ENCODE measurements around the gene LYRM4. TPM values are rescaled to one million over a fixed set of nuclear protein-coding genes. Genes with fewer than 3 reads are reported as not detected.
A peak's percentile ranks its signal among the peaks of the same experiment; 100 is the strongest.

The LYRM4 gene
- total and polyA plus RNA-seq, 9 of the 15 experiments (the other 6 are each of a cell fraction or from before 2014, with no cell fraction given) = 24.2 to 69.4 (median 41.8) TPM

DNA sequence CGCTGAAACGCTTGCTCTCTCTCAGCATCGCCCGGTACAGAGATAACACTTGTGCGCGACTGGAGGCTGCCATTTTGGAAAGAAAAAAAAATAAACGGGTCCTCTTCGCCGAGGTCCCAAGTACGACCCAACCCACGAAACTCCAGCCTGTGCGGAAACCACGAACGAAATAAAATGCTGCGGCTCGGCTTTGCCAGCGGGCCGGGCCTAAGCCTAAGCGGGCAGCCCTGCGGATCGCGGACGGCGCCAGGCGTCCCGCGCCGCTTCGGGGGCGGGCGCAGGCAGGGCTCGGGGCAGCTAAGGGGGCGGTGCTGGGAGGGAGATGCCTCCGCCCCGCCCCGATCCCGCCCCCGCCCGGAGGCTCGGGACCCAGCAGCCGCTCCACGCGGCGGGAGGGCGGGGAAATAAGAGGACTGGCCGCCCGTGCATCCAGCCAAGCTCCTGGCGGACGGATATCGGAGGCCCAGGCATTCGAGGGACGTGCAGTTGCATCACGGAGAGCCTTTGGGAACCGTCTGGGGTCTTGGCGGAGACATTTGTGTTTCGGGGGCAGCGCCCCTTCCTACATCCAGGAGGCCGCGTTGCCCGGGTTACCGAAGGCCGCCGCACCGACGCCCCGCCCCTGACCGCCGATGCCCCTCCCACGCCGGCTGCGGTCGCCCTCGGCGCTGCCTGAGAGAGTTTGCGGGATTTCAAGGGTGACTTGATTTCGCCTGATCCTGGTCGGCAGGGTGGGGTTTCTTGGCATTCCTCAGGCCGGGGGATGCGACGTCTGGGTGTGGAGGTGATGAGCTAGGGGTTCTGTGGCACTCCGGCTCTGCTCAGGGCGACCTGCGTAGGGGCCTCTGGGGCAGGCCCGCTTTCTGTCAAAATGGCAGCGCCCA, at the start of gene LYRM4, which contains the start of gene FARS2 (continued):
- TF ChIP-seq, protein P1, sequence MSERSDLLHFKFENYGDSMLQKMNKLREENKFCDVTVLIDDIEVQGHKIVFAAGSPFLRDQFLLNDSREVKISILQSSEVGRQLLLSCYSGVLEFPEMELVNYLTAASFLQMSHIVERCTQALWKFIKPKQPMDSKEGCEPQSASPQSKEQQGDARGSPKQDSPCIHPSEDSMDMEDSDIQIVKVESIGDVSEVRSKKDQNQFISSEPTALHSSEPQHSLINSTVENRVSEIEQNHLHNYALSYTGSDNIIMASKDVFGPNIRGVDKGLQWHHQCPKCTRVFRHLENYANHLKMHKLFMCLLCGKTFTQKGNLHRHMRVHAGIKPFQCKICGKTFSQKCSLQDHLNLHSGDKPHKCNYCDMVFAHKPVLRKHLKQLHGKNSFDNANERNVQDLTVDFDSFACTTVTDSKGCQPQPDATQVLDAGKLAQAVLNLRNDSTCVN (CRISPR knock-in tag; IDR thresholded peaks at IDR 0.05) = 0 out of 2 replicates have a peak, but pooled peaks have one; percentile 60
- TF ChIP-seq CBX1 (IDR thresholded peaks at IDR 0.05; ENCODE audit: low read depth) (peak; percentile 23; the same call in 1 of the 2 replicates), KLF6 (CRISPR knock-in tag; IDR thresholded peaks at IDR 0.05; ENCODE audit: borderline replicate concordance) (no peak), ATF7 (IDR thresholded peaks at IDR 0.05) (peak; percentile 79), HMGN3 (IDR thresholded peaks at IDR 0.05; ENCODE audit: borderline replicate concordance, extremely low read depth, insufficient read length, low read depth, low read length) (peak; percentile 56), CEBPG (CRISPR knock-in tag; IDR thresholded peaks at IDR 0.05) (no peak), CEBPG (tag; conservative IDR thresholded peaks at IDR 0.05 in 1 of 2, IDR thresholded peaks at IDR 0.05 in 1 of 2) (no peak), CREB1 (IDR thresholded peaks at IDR 0.05) (peak; percentile 52), CREB1 (CRISPR knock-in tag; IDR thresholded peaks at IDR 0.05) (peak; percentile 72; the same call in 1 of the 2 replicates), DPF2 (IDR thresholded peaks at IDR 0.05) (0 out of 2 replicates have a peak, but pooled peaks have one; percentile 16), PRDM10 (IDR thresholded peaks at IDR 0.05; ENCODE audit: partially characterized antibody) (peak; percentile 89), SIX5 (IDR thresholded peaks at IDR 0.05; ENCODE audit: borderline replicate concordance in 1 of 2, insufficient read depth in 1 of 2, low read depth in 1 of 2, low read length in 2 of 2) (no peak; a peak in 1 of 4 replicates), ZNF551 (CRISPR knock-in tag; IDR thresholded peaks at IDR 0.05) (no peak), SETDB1 (IDR thresholded peaks at IDR 0.05; ENCODE audit: low read length) (no peak), EZH2 (IDR thresholded peaks at IDR 0.05; ENCODE audit: borderline replicate concordance, low read depth, low read length) (no peak), BHLHE40 (IDR thresholded peaks at IDR 0.05; ENCODE audit: low read length) (peak; percentile 29; the same call in 1 of the 2 replicates), CBFA2T2 (conservative IDR thresholded peaks at IDR 0.05) (no peak), ZZZ3 (IDR thresholded peaks at IDR 0.05) (no peak)
- TF ChIP-seq, protein P2, sequence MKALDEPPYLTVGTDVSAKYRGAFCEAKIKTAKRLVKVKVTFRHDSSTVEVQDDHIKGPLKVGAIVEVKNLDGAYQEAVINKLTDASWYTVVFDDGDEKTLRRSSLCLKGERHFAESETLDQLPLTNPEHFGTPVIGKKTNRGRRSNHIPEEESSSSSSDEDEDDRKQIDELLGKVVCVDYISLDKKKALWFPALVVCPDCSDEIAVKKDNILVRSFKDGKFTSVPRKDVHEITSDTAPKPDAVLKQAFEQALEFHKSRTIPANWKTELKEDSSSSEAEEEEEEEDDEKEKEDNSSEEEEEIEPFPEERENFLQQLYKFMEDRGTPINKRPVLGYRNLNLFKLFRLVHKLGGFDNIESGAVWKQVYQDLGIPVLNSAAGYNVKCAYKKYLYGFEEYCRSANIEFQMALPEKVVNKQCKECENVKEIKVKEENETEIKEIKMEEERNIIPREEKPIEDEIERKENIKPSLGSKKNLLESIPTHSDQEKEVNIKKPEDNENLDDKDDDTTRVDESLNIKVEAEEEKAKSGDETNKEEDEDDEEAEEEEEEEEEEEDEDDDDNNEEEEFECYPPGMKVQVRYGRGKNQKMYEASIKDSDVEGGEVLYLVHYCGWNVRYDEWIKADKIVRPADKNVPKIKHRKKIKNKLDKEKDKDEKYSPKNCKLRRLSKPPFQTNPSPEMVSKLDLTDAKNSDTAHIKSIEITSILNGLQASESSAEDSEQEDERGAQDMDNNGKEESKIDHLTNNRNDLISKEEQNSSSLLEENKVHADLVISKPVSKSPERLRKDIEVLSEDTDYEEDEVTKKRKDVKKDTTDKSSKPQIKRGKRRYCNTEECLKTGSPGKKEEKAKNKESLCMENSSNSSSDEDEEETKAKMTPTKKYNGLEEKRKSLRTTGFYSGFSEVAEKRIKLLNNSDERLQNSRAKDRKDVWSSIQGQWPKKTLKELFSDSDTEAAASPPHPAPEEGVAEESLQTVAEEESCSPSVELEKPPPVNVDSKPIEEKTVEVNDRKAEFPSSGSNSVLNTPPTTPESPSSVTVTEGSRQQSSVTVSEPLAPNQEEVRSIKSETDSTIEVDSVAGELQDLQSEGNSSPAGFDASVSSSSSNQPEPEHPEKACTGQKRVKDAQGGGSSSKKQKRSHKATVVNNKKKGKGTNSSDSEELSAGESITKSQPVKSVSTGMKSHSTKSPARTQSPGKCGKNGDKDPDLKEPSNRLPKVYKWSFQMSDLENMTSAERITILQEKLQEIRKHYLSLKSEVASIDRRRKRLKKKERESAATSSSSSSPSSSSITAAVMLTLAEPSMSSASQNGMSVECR (CRISPR knock-in tag; IDR thresholded peaks at IDR 0.05) = peak; percentile 95

All from K562 (cell line).